ENCODE data around the gene CNTNAP4. TPM values are rescaled to one million over a fixed set of nuclear protein-coding genes. Genes with fewer than 3 reads are reported as not detected.

The CNTNAP4 gene
- total RNA-seq, 1 experiment from 2014 or later, result not detected

GRCh38 chr16:76539609-76540008 is 262.4 kb downstream of the CNTNAP4 start:
- H2AFZ ChIP-seq, result no peak overlapping the region
- no peaks in the 10 kb centered on the region for H3K36me3 ChIP-seq (ENCODE audit: low read depth)
- no peaks in the 10 kb centered on the region for H3K79me2 ChIP-seq (ENCODE audit: low read depth)
- H3K4me1 ChIP-seq (replicated peaks; ENCODE audit: insufficient read depth), result no peaks in the 10 kb centered on the region
- ChIA-PET CTCF (no interaction called here), POLR2A (ENCODE audit: unreplicated experiment) (no interaction called here)
- H3F3A ChIP-seq (ENCODE audit: insufficient read depth, low read depth), result no peaks in the 10 kb centered on the region
- intact Hi-C loops (cut with micrococcal nuclease; ENCODE audit: unreplicated experiment), result no loop called here
- H3K27ac ChIP-seq, result no peak overlapping the region
- no peaks in the 10 kb centered on the region for H3K9me2 ChIP-seq (ENCODE audit: insufficient read depth)
- H3K27me3 ChIP-seq (ENCODE audit: insufficient read depth, low read depth), result no peaks in the 10 kb centered on the region
- no TSS peak for BruUV-seq (replicated peaks)
- H3K4me3 ChIP-seq, result no peak overlapping the region
- DNase-seq, result no peak
- H3K9me3 ChIP-seq (ENCODE audit: insufficient read depth, low read depth), result no peaks in the 10 kb centered on the region
- H3K4me2 ChIP-seq, result no peak overlapping the region
- TF ChIP-seq EZH2 (IDR thresholded peaks at IDR 0.05; ENCODE audit: low read depth) (no peak), CTCF (conservative IDR thresholded peaks at IDR 0.05) (no peak)
- no peaks in the 10 kb centered on the region for H4K20me1 ChIP-seq (ENCODE audit: insufficient read depth)

DNA sequence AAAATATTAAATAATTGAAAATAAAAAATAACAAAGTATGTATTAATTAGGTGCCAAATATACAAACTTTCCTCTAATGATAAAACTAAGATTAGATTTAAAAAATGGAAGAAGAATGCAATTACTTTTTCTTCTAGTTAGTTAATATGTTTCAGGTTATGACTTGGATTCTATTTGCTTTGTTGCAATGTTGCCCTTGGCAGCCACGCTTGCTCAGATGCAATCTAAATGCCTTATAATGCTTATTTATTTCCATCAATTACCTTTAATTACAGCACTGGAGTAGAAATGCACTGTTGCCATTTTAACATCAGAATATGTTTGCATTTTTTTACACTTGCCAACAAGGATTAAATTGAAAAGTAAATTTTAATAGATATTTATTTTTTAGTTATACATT is 263.9 kb downstream of the CNTNAP4 start:
- POLR2A ChIA-PET (ENCODE audit: unreplicated experiment), result no interaction called here
- intact Hi-C loops (cut with micrococcal nuclease; ENCODE audit: unreplicated experiment), result no loop called here

DNA sequence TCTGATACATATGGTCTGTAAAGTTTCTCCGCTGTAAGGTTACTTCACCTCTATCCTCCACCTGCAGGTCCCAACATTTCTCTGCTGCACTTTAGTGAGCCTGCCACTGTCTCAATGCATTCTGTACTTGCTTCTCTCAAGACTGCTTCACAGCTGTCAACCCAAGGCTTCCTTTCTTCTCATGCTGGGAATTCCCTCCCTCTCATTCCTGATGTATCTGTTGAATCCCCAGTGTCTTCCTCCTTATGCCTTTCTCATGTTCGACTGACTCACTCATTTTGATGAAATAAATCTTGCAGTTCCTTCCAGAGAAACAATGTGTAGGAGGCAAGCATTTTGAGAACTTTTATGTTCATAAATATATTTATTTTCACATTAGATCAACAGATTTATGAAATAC is 288.3 kb downstream of the CNTNAP4 start:
- Histone ChIP-seq H3K9me2 (ENCODE audit: insufficient read depth) (no peaks in the 10 kb centered on the region), H2AFZ (no peak overlapping the region), H3K4me1 (replicated peaks; ENCODE audit: insufficient read depth) (no peaks in the 10 kb centered on the region), H3K27ac (no peak overlapping the region), H3K4me2 (no peak overlapping the region), H3F3A (ENCODE audit: insufficient read depth, low read depth) (no peaks in the 10 kb centered on the region), H3K4me3 (no peak overlapping the region), H3K79me2 (ENCODE audit: low read depth) (no peaks in the 10 kb centered on the region), H4K20me1 (ENCODE audit: insufficient read depth) (no peaks in the 10 kb centered on the region; the same call in 1 of the 2 replicates), H3K36me3 (ENCODE audit: low read depth) (no peaks in the 10 kb centered on the region), H3K27me3 (ENCODE audit: insufficient read depth, low read depth) (peaks cover 4% of the 10 kb centered on the region; the same call in 1 of the 2 replicates), H3K9me3 (ENCODE audit: insufficient read depth, low read depth) (no peaks in the 10 kb centered on the region)
- TF ChIP-seq EZH2 (IDR thresholded peaks at IDR 0.05; ENCODE audit: low read depth) (no peak), CTCF (conservative IDR thresholded peaks at IDR 0.05) (no peak)
- POLR2A ChIA-PET (ENCODE audit: unreplicated experiment), result no interaction called here
- CTCF ChIA-PET, result no interaction called here
- intact Hi-C loops (cut with micrococcal nuclease; ENCODE audit: unreplicated experiment), result no loop called here
- no peak for DNase-seq
- no TSS peak for BruUV-seq (replicated peaks)

More for the DNA sequence above, 263.9 kb downstream of the CNTNAP4 start:
- TF ChIP-seq EZH2 (IDR thresholded peaks at IDR 0.05; ENCODE audit: low read depth), result no peak
- TF ChIP-seq CTCF (conservative IDR thresholded peaks at IDR 0.05), result no peak
- Histone ChIP-seq H2AFZ (no peak overlapping the region), H3F3A (ENCODE audit: insufficient read depth, low read depth) (no peaks in the 10 kb centered on the region), H3K4me2 (no peak overlapping the region), H3K9me3 (ENCODE audit: insufficient read depth, low read depth) (no peaks in the 10 kb centered on the region), H3K27me3 (ENCODE audit: insufficient read depth, low read depth) (peaks cover 6% of the 10 kb centered on the region), H3K4me1 (replicated peaks; ENCODE audit: insufficient read depth) (no peaks in the 10 kb centered on the region), H3K9me2 (ENCODE audit: insufficient read depth) (no peaks in the 10 kb centered on the region), H3K4me3 (no peak overlapping the region), H3K36me3 (ENCODE audit: low read depth) (no peaks in the 10 kb centered on the region), H3K79me2 (ENCODE audit: low read depth) (no peaks in the 10 kb centered on the region), H3K27ac (no peak overlapping the region), H4K20me1 (ENCODE audit: insufficient read depth) (no peaks in the 10 kb centered on the region)
- CTCF ChIA-PET, result no interaction called here
- no peak for DNase-seq
- BruUV-seq (replicated peaks), result no TSS peak
